SKM-1 (cell line): ENCODE results near the gene SGCD.

Experiments used
- DNase-seq: peaks from one replicate; lab custom pipeline; 2025; ENCODE audit not compliant: unreplicated experiment; lab: John Stamatoyannopoulos, UW

SGCD gene

DNA sequence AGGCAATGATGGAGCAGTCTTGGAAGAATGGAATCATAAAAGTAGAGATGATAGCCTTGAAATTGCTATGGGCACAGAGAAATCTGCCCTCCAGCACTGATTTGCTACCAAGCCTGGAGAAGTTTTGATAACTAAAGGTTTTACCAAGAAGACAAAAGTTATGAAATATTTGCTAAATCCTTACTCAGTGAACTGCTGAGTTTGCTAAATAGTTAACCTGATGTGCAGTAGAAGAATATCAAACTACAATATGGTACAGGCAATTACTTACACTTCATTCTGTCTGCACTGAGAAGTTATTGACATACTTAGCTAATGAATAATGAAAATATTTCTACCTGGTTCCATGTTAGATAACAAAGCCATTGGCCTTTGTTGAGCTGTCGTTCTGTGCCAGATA, 124.5 kb downstream of the SGCD start:
- DNase-seq: no peak

DNA sequence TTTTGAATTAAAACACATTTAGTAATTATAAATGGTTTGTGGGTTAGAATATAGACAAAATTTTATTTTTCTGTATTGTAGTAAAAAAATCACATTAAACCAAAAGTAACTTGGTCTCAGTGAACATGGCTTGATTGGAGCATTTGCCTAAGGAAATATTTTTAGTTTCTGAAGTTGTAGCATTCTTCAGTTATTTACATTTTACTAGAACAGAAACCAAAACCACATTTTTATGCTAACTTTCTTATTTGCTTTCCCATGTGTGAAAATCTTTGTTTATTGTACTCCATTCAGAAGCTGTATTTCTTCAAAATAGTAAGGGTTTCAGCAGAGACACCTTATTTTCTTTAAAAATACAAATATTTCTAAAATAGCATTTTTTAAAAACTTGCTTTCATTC, 129.9 kb downstream of the SGCD start:
- no peak for DNase-seq

GRCh38 chr5:156459812-156460385, 132.9 kb downstream of the SGCD start:
- no peak for DNase-seq

DNA sequence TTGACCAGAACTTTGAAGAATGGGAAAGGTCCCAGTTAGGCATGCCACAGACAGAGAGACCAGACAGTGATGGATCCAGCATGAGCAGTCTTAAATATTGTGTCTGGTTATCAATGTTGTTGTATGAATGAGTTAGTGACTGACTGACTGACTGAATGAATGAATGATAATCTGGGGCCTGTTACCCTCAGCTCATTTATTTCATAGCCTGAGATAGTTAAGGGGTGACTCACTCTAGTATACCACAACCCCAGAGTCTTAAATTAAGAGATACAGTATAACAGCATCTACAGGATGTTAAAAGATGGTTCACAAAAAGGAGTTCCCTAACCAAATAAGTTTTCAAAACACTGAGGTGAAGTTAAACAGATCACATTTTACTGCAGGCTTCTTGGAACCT, 133.5 kb downstream of the SGCD start:
- DNase-seq: no peak

DNA sequence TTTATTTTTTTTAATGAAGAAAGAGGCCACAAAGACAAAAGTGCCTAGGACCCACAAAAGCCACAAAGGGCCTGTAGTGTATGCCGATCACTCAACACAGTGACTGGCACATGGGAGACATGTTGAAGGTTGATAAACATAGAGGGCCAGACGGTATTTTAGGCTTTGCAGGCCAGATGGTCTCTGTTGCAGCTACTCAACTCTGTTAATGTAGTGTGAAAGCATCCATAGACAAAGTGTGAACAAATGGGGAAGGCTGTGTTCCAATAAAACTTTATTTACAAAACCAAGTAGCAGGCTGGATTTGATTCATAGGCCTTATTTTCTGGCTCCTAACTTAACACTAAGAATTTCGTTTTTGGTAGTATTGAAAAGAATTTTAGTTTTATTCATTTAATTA, 139.9 kb downstream of the SGCD start:
- DNase-seq: no peak

DNA sequence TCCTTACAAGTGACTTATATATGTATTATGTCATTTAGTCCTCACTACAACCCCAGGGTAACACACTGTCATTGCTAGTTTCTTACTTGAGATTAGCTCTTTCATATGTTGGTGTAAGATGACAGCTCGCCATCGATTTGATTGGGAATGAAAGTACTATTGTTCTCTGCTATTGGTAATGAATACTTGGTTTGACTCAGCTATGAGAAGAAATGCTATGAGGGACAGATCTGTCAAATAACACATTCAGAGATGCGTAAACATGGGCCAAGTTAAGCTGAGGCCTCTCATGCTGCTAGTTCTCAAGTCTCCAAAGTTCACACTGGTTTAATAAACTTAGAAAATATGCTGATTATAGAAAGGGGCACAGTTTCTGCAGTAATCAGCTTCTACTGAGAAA, 142.7 kb downstream of the SGCD start:
- no peak for DNase-seq

DNA sequence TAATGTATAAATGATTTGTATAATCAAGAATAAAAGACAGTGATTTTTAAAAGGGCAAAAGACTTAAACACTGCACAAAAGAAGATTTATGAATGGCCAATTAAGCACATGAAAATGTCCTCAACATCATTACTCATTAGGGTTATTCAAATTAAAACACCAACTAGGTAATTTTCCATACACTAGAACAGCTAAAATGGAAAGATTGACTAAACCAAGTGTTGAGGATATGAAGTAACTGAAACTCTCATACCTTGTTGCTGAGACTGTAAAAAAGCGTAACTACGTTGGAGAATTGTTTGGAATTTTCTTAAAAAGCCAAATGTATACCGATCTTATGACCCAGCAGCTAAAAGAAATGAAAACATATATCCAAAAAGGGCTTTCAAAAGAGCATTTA, 144.9 kb downstream of the SGCD start:
- no peak for DNase-seq

DNA sequence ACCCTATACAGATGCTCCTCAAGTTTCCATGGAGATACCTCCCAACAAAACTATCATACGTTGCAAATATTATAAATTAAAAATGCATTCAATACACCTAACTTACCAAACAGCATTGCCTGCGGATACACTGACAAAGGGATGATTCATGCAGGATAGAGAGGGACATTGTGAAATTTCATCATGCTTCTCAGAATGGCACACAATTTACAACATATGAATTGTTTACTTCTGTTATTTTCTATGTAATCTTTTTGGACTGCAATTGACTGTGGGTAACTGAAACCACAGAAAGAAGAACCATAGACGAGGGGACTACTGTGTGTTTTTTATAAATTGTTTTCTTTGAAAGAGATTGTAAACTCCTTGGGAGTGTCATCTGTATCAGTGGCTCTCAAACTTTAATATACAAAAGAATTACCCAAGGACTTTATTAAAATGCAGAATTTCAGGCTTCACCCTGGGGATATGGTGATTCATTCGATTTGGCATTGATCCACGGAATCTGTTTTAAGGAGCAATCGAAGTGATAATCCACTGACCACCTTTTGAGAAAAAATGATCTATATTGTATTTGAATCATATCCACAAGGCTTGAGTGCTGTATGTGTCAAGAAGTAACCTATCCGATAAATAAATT, 146.4 kb downstream of the SGCD start:
- peak; percentile 22 for DNase-seq

DNA sequence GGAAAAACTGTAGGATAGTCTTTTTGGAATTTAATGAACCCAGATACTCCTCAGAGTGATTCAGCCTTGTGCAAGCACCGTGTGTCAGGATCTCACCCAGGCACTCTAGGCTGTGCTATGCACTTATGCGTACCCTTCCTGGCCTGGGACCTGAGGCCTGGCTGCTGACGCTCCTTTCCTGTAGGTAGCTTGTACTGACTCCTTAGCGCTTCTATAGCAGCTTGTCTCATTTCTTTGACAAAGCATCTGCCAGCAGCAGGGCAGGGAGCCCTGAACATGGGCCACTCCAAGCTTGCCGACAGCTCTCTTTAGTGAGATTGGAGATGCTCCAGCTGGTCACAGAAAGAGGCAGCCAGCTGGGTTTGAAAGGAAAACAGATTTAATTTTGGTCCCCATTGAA, 147.3 kb downstream of the SGCD start:
- no peak for DNase-seq

DNA sequence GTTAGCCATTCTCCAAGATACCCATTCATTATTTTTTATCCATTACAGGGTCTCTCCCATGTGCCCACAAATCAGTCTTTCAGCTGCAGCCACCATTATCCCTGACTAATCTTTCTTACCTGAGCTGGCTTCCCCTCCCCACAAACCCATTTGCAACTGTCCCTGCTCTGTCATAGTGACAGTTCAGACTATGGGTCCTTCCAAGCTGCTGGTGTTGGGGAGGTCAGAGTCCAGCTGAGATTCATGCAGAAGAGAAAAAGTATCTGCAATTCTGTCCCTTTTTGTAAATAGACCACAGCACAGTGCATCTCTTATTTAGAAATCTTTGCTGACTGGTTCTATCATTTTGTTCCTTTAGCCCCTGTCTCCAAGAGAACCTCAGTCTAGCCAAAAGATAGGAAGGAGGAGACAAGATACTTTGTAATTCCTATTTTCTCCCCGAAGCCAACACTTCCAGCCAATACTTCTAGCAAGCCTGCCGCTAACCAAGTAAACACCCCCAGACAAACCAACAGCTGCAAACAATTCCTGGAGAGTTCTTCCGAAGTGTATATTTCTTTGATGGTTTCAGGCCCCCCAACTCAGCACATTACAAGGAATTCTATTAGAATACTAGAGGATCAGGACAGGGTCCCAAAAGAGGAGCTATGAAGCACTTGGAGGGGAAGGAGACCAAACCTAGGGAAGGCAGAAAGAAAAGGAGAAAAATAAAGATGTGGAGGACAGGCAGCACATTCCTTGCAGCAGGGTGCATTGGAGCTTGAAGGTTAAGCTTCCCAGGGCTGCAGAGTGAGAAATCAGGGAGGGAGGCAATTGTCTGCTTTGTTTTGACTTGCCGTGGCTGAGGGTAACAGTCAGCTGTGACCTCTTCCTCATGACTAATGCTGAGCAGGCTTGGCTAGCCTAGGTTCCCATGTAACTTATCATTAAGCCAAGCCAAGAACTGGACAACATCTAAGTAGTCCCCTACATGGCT, 148.5 kb downstream of the SGCD start:
- no peak for DNase-seq

DNA sequence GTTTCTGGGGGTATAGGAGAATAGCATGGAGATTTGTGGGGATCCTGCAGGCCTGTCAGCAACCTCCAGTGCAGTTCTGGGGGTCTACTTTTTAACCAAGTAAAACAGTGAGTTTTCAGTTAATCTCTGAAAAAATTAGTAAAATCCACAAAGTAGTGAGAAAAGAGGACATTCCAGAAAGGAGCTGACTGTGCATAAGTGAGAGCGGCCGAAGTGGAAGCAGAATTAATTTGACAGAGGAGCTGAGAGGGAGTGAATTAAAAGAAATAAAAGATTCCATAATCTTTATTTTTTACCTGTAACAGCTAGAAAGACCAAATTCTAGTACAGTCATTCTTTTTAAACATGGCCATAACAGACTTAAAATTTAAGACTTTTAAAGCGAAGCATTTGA, 149.2 kb downstream of the SGCD start:
- no peak for DNase-seq

- DNase-seq: no peak
These were observed 149.7 kb downstream of the SGCD start for GRCh38 chr5:156476678-156477077.

DNA sequence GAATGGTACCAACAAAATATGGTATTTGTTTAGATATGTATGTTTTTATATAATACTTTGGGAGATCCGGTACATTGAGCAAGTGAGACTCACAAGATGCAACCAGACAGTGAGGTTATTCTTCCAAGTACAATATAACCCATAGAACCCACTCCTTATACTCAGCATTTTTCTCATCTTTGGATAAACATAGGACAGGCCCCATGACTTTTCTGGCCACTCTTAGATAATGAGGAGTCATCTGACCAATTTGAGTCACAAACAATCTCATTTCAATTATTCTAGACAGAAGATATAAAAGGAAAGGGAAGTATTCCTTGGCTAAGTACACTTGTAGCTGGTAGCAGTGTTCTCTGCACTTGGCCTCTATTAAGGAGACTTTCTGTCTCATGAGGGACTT, 150.2 kb downstream of the SGCD start:
- no peak for DNase-seq

DNA sequence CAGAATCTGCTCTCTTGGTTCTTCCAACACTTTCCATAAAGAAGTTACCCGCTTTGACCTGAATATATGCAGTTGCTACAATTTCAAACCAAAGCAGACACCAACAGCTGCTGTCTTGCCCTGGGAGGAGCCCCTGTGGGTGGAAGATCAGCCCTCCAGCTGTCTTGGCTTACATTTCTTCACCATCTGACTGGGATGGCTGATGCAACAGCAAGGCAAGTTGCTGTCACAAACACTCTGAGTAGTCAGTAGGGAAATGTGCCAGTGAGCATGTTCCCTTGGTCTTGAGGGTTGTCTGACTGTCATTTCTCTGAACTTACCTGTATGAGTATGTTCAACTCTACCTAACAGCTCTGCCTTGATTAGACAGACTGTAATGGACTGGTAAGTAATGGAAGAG, 152.9 kb downstream of the SGCD start:
- DNase-seq: no peak

DNA sequence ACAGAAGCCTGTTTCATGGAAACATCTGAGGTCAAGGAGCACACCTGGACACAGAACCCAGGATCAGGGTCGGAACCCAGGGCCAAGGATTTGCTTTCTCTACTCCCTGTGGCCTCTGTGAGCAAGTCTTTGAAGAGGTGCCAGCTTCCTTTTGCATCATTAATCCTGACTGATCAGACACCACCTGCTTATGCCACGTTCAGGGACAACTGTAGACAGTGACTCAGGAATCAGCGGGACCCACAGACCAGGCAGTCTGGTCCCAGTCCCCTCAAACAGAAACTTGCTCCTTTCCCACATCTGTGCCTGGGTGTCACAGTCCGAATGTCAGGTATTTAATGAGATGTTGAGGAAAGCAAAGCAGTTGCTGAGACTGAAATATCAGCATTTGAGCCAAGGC, 154.8 kb downstream of the SGCD start:
- no peak for DNase-seq

- DNase-seq: no peak
These were observed 155.9 kb downstream of the SGCD start for GRCh38 chr5:156482818-156483217.

- DNase-seq: no peak
These were observed 159.7 kb downstream of the SGCD start for GRCh38 chr5:156486394-156487238.

GRCh38 chr5:156491766-156492165, 164.8 kb downstream of the SGCD start:
- DNase-seq: no peak

- no peak for DNase-seq
These were observed 169.3 kb downstream of the SGCD start for GRCh38 chr5:156496291-156496690.

- DNase-seq: no peak
These were observed 170.8 kb downstream of the SGCD start for GRCh38 chr5:156497804-156498208.
